Glutamatergic neuron (in vitro differentiated cells): Measurements from ENCODE around the gene DNAH7. TPM values are rescaled to one million over a fixed set of nuclear protein-coding genes. Genes with fewer than 3 reads are reported as not detected.
A peak's percentile ranks its signal among the peaks of the same experiment; 100 is the strongest.
"Not testable (repeated sequence)": the region's sequence is repeated elsewhere in the genome, so short reads cannot be mapped to it uniquely, and the experiment has no call there.

Experiments used
- DNase-seq: peaks from one replicate; pipeline ENCODE4 v3.0.0; 2022
- H3K27ac Mint-ChIP-seq: one replicate; pipeline ENCODE4 v1.8.0; 2020; ENCODE audit warnings: mild to moderate bottlenecking, mixed read lengths, inconsistent platforms; ENCODE audit not compliant: unreplicated experiment
- H3K27me3 Mint-ChIP-seq: one replicate; pipeline ENCODE4 v1.8.0; 2020; ENCODE audit warnings: mild to moderate bottlenecking, moderate library complexity, mixed read lengths, inconsistent platforms; ENCODE audit not compliant: unreplicated experiment
- H3K36me3 Mint-ChIP-seq: one replicate; pipeline ENCODE4 v1.8.0; 2020; ENCODE audit warnings: mild to moderate bottlenecking, mixed read lengths, inconsistent platforms; ENCODE audit not compliant: unreplicated experiment
- H3K4me1 Mint-ChIP-seq: one replicate; pipeline ENCODE4 v1.8.0; 2020; ENCODE audit warnings: mild to moderate bottlenecking, low read depth, mixed read lengths, inconsistent platforms; ENCODE audit not compliant: unreplicated experiment
- H3K4me3 Mint-ChIP-seq: one replicate; pipeline ENCODE4 v1.8.0; 2020; ENCODE audit warnings: mild to moderate bottlenecking, mixed read lengths, inconsistent platforms; ENCODE audit not compliant: unreplicated experiment
- H3K9me3 Mint-ChIP-seq: one replicate; pipeline ENCODE4 v1.8.0; 2020; ENCODE audit warnings: mild to moderate bottlenecking, moderate library complexity, mixed read lengths, inconsistent platforms; ENCODE audit not compliant: unreplicated experiment
- total RNA-seq: library from RNA; stranded (reverse); fragmentation: NEBNext Ultra II Directional; extraction: Animal tissue kit (Norgen Biotek cat#: 25700); gene quantifications from one replicate; pipeline ENCODE4 v1.2.1, GENCODE V29; 2021; ENCODE audit not compliant: unreplicated experiment
- TF ChIP-seq, protein P1 (sequence below): fragments of 200-600 bp; sonication (generic); IDR thresholded peaks from one replicate; pipeline ENCODE4 v1.5.0; 2021; ENCODE audit not compliant: partially characterized antibody, unreplicated experiment

The DNAH7 gene
- total RNA-seq, 1 donor from 2014 or later: 0.56 TPM

DNA sequence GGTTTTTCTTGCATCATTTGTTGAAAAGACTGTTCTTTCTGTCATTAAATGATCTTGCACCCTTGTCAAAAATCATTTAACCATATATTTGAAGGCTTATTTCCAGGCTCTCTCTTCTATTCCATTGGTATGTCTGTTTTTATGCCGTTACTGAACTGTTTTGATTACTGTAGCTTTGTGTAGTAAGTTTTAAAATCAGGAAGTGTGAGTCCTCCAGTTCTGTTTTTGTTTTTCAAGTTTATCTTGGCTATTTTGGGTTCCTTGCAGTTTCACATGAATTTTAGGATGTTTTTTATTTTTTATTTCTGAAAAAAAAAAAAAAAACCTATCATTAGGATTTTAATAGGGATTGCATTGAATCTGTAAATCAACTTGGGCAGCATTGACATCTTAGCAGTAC, 372.6 kb downstream of the DNAH7 start:
- H3K4me3 Mint-ChIP-seq: no peak overlapping the region
- TF ChIP-seq, protein P1, sequence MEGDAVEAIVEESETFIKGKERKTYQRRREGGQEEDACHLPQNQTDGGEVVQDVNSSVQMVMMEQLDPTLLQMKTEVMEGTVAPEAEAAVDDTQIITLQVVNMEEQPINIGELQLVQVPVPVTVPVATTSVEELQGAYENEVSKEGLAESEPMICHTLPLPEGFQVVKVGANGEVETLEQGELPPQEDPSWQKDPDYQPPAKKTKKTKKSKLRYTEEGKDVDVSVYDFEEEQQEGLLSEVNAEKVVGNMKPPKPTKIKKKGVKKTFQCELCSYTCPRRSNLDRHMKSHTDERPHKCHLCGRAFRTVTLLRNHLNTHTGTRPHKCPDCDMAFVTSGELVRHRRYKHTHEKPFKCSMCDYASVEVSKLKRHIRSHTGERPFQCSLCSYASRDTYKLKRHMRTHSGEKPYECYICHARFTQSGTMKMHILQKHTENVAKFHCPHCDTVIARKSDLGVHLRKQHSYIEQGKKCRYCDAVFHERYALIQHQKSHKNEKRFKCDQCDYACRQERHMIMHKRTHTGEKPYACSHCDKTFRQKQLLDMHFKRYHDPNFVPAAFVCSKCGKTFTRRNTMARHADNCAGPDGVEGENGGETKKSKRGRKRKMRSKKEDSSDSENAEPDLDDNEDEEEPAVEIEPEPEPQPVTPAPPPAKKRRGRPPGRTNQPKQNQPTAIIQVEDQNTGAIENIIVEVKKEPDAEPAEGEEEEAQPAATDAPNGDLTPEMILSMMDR: no peak
- no peak overlapping the region for H3K27ac Mint-ChIP-seq
- H3K36me3 Mint-ChIP-seq: peaks cover 18% of the 10 kb centered on the region
- DNase-seq: no peak
- no peaks in the 10 kb centered on the region for H3K27me3 Mint-ChIP-seq
- no peaks in the 10 kb centered on the region for H3K9me3 Mint-ChIP-seq
- peaks cover 7% of the 10 kb centered on the region for H3K4me1 Mint-ChIP-seq

DNA sequence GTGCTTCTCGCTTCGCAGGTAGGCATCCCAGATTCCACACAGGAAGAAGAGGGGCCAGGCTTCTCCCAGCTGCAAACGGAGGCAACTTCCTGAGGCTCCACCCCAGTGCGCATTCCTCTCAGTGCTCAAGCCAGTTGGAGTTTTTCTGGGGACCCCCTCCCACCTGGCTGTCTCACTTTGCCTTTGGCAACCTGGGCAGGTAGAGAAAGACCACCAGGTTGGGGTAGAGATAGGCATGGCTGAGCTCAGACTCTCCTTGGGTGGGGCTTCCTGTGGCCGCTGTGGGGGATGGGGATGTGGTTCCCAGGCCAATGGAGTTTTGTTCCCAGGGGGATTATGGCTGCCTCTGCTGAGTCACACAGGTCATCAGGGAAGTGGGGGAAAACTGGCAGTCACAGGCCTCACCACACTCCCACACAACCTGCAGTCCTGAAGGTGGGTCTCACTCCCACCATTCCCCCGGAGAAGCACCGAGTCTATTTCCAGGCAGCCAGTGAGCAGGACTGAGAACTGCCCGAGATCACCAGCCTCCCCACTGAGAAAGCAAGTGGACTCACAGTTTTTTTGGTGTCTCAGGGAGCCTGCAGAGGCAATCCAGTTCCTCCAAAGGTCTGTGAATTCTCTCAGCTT, 373.5 kb downstream of the DNAH7 start:
- Mint-ChIP-seq H3K27ac (no peak overlapping the region), H3K9me3 (no peaks in the 10 kb centered on the region), H3K36me3 (peaks cover 13% of the 10 kb centered on the region), H3K4me1 (peaks cover 7% of the 10 kb centered on the region), H3K4me3 (no peak overlapping the region), H3K27me3 (no peaks in the 10 kb centered on the region)
- TF ChIP-seq, protein P1: no peak
- no peak for DNase-seq

DNA sequence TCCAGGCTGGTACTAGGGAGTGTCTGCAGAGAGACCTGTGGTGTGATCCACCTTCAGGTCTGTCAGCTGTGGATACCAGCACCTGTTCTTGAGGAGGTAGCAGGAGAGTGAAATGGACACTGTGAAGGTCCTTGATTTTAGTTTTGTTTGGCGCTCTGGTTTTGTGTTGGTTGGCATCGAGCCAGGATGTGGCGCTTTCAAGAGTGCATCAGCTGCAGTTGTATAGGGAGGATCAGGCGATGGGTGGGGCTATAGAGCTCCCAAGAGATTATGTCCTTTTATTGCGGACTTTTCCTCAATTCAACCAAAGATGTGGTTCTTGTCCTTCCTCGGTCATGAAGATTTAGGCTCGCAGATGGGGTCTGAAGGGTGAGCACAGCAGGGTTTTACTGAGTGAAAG, 374.1 kb downstream of the DNAH7 start:
- peaks cover 12% of the 10 kb centered on the region for H3K36me3 Mint-ChIP-seq
- no peak overlapping the region for H3K4me3 Mint-ChIP-seq
- TF ChIP-seq, protein P1: no peak
- peak overlapping the region; percentile 11 for H3K27ac Mint-ChIP-seq
- no peaks in the 10 kb centered on the region for H3K9me3 Mint-ChIP-seq
- peaks cover 7% of the 10 kb centered on the region for H3K4me1 Mint-ChIP-seq
- DNase-seq: no peak
- no peaks in the 10 kb centered on the region for H3K27me3 Mint-ChIP-seq

DNA sequence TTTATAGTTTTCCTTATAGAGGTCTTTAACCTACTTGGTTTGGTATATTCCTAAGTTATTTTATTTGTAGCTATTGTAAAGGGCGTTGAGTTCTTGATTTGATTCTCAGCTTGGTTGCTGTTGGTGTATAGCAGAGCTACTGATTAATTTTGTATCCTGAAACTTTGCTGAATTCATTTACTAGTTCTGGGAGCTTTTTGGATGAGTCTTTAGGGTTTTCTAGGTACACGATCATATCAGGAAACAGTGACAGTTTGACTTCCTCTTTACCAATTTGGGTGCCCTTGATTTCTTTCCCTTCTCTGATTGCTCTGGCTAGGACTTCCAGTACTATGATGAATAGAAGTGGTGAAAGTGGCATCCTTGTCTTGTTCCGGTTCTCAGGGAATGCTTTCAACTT, 376.1 kb downstream of the DNAH7 start:
- peaks cover 12% of the 10 kb centered on the region for H3K36me3 Mint-ChIP-seq
- H3K27me3 Mint-ChIP-seq, H3K9me3 Mint-ChIP-seq, DNase-seq, H3K4me3 Mint-ChIP-seq, H3K27ac Mint-ChIP-seq, H3K4me1 Mint-ChIP-seq: not testable (repeated sequence)

Other genes starting within 250 kb of the DNAH7 start
- 2.5 TPM for gene STK17B, start 102.7 kb upstream of the DNAH7 start, total RNA-seq